HEK293 (cell line): ENCODE data around the gene WNT7A.

Experiments used
- CTCF ChIA-PET: fragments of 350-600 bp; formaldehyde crosslinking; extraction: SDS; loops from one replicate; lab custom pipeline; 2021; ENCODE audit warnings: antibody characterized with exemption; lab: Yijun Ruan, JAX
- POLR2A ChIA-PET: fragments of 300-600 bp; formaldehyde crosslinking; extraction: SDS; loops from one replicate; lab custom pipeline; 2020; ENCODE audit warnings: antibody characterized with exemption, inconsistent platforms; lab: Yijun Ruan, JAX
- H3K27ac ChIP-seq: fragments of 200-500 bp; sonication (Bioruptor generic); 2 replicates; pipeline ENCODE4 v1.5.1; 2014; ENCODE audit warnings: low read depth, low read length, control low read depth, inconsistent platforms; ENCODE audit errors: extremely low read depth
- H3K36me3 ChIP-seq, 2 experiments: fragments of 200-500 bp in 1 of 2; sonication (Bioruptor generic) in 1 of 2; 1 replicate in 1 of 2; 2 replicates in 1 of 2; pipeline ENCODE4 v1.5.1; 2014 to 2017; ENCODE audit warnings: inconsistent platforms in 2 of 2, low read length in 2 of 2; ENCODE audit not compliant: control insufficient read depth in 2 of 2, insufficient read depth in 1 of 2
- H3K4me1 ChIP-seq: fragments of 200-500 bp; sonication (Bioruptor generic); 2 replicates; pipeline ENCODE4 v1.5.1; 2014; ENCODE audit warnings: mild to moderate bottlenecking, low read length, inconsistent platforms; ENCODE audit not compliant: control insufficient read depth, insufficient read depth
- H3K4me3 ChIP-seq: 2 replicates; pipeline ENCODE4 v1.5.1; 2011; ENCODE audit warnings: low read depth, mild to moderate bottlenecking, control low read depth, low read length, moderate library complexity
- H3K9me3 ChIP-seq: fragments of 200-500 bp; sonication (Bioruptor generic); 2 replicates; pipeline ENCODE4 v1.5.1; 2014; ENCODE audit warnings: low read depth, low read length, inconsistent platforms; ENCODE audit not compliant: control insufficient read depth, insufficient read depth
- BCL11A ChIP-seq: fragments of 450-650 bp; formaldehyde crosslinking; IDR thresholded peaks from 2 replicates; pipeline ENCODE4 v1.5.1; 2016; ENCODE audit warnings: low read depth, missing biosample characterization, missing genetic modification characterization
- HOXA7 ChIP-seq: sonication (generic); formaldehyde crosslinking; IDR thresholded peaks from 2 replicates; pipeline ENCODE4 v1.8.1; 2022; ENCODE audit warnings: missing genetic modification reagents, borderline replicate concordance
- KLF7 ChIP-seq: fragments of 450-650 bp; formaldehyde crosslinking; IDR thresholded peaks from 2 replicates; pipeline ENCODE4 v1.5.1; 2016; ENCODE audit warnings: missing biosample characterization, missing genetic modification characterization, borderline replicate concordance
- SCRT1 ChIP-seq: fragments of 450-650 bp; formaldehyde crosslinking; IDR thresholded peaks from 2 replicates; pipeline ENCODE4 v1.5.1; 2016; ENCODE audit warnings: missing biosample characterization, missing genetic modification characterization, borderline replicate concordance
- SCRT2 ChIP-seq: fragments of 450-650 bp; formaldehyde crosslinking; IDR thresholded peaks from 2 replicates; pipeline ENCODE4 v1.5.1; 2016; ENCODE audit warnings: missing biosample characterization, missing genetic modification characterization
- TSHZ1 ChIP-seq: fragments of 450-650 bp; formaldehyde crosslinking; IDR thresholded peaks from 2 replicates; pipeline ENCODE4 v1.5.1; 2016; ENCODE audit warnings: missing biosample characterization, missing genetic modification characterization, borderline replicate concordance
- ZBTB20 ChIP-seq: fragments of 450-650 bp; formaldehyde crosslinking; IDR thresholded peaks from 2 replicates; pipeline ENCODE4 v1.5.1; 2016; ENCODE audit warnings: missing biosample characterization, missing genetic modification characterization
- ZBTB6 ChIP-seq: fragments of 450-650 bp; formaldehyde crosslinking; IDR thresholded peaks from 2 replicates; pipeline ENCODE4 v1.5.1; 2017; ENCODE audit warnings: missing biosample characterization, missing genetic modification characterization
- ZEB2 ChIP-seq: fragments of 450-650 bp; formaldehyde crosslinking; IDR thresholded peaks from 2 replicates; pipeline ENCODE4 v1.5.1; 2016; ENCODE audit warnings: missing biosample characterization, missing genetic modification characterization
- ZFP69B ChIP-seq: fragments of 450-650 bp; formaldehyde crosslinking; IDR thresholded peaks from 2 replicates; pipeline ENCODE4 v1.5.1; 2016; ENCODE audit warnings: missing biosample characterization, missing genetic modification characterization
- ZNF140 ChIP-seq: fragments of 450-650 bp; formaldehyde crosslinking; IDR thresholded peaks from 2 replicates; pipeline ENCODE4 v1.5.1; 2016; ENCODE audit warnings: missing biosample characterization, missing genetic modification characterization
- ZNF211 ChIP-seq: fragments of 450-650 bp; formaldehyde crosslinking; IDR thresholded peaks from 2 replicates; pipeline ENCODE4 v1.5.1; 2016; ENCODE audit warnings: low read depth, missing biosample characterization, missing genetic modification characterization
- ZNF335 ChIP-seq: fragments of 450-650 bp; formaldehyde crosslinking; conservative IDR thresholded peaks from 2 replicates; pipeline ENCODE4 v1.5.1; 2016; ENCODE audit warnings: missing biosample characterization, missing genetic modification characterization
- ZNF37A ChIP-seq: fragments of 450-650 bp; IDR thresholded peaks from 2 replicates; pipeline ENCODE4 v1.5.1; 2018; ENCODE audit warnings: missing biosample characterization, missing genetic modification characterization
- ZNF830 ChIP-seq: fragments of 450-650 bp; IDR thresholded peaks from 2 replicates; pipeline ENCODE4 v1.5.0; 2018; ENCODE audit warnings: missing biosample characterization, missing genetic modification characterization, low read depth, mild to moderate bottlenecking, moderate library complexity
- ZSCAN5A ChIP-seq: fragments of 450-650 bp; formaldehyde crosslinking; IDR thresholded peaks from 2 replicates; pipeline ENCODE4 v1.5.1; 2016; ENCODE audit warnings: missing biosample characterization, missing genetic modification characterization

The WNT7A gene

GRCh38 chr3:13839253-13839652 is 40.6 kb downstream of the WNT7A start:
- H3K27ac ChIP-seq, result no peak overlapping the region
- TF ChIP-seq ZFP69B (tag by site-specific recombination), result no peak
- no peak for TF ChIP-seq ZNF140 (tag by site-specific recombination)
- TF ChIP-seq ZNF830, result no peak
- no peak for TF ChIP-seq ZNF37A (tag by site-specific recombination)
- no peak for TF ChIP-seq SCRT1 (tag by site-specific recombination)
- TF ChIP-seq HOXA7 (CRISPR knock-in tag), result no peak
- no peak for TF ChIP-seq TSHZ1 (tag by site-specific recombination)
- TF ChIP-seq ZEB2 (tag by site-specific recombination), result no peak
- no peak for TF ChIP-seq ZNF335
- TF ChIP-seq KLF7, result no peak
- no peak for TF ChIP-seq ZBTB6 (tag by site-specific recombination)
- TF ChIP-seq, all 188 proteins: peak for 0
- Histone ChIP-seq H3K36me3 (no peaks in the 10 kb centered on the region), H3K9me3 (no peaks in the 10 kb centered on the region), H3K4me3 (no peak overlapping the region), H3K4me1 (no peaks in the 10 kb centered on the region)
- ChIA-PET CTCF (interaction anchor here (0.8 kb wide), 1 partner anchor 181 kb away, joined by 3 read pairs; no protein-coding TSS in a partner anchor), POLR2A (no interaction called here)

GRCh38 chr3:13838421-13838820 is 41.5 kb downstream of the WNT7A start:
- Histone ChIP-seq H3K9me3 (no peaks in the 10 kb centered on the region), H3K36me3 (no peaks in the 10 kb centered on the region), H3K4me3 (no peak overlapping the region), H3K4me1 (no peaks in the 10 kb centered on the region), H3K27ac (no peak overlapping the region)
- ChIA-PET POLR2A (no interaction called here), CTCF (interaction anchor here (0.6 to 0.7 kb wide), 2 partner anchors 62 to 183 kb away, joined by 3 read pairs; no protein-coding TSS in a partner anchor)
- TF ChIP-seq SCRT2 (peak; percentile 66), ZNF211 (tag by site-specific recombination) (no peak), BCL11A (tag by site-specific recombination) (no peak)

GRCh38 chr3:13837751-13838150 is 42.1 kb downstream of the WNT7A start:
- ChIA-PET CTCF (interaction anchor here (0.7 kb wide), 1 partner anchor 61 kb away, joined by 3 read pairs; no protein-coding TSS in a partner anchor), POLR2A (no interaction called here)
- no peak for TF ChIP-seq ZSCAN5A
- TF ChIP-seq ZBTB20 (tag by site-specific recombination), result no peak

More at GRCh38 chr3:13837751-13838150, 42.1 kb downstream of the WNT7A start:
- Histone ChIP-seq H3K4me3 (no peak overlapping the region), H3K9me3 (no peaks in the 10 kb centered on the region), H3K4me1 (no peaks in the 10 kb centered on the region), H3K36me3 (no peaks in the 10 kb centered on the region), H3K27ac (no peak overlapping the region)
